ENCODE results near the gene IRX3.
"Not testable (repeated sequence)": the region's sequence is repeated elsewhere in the genome, so short reads cannot be mapped to it uniquely, and the experiment has no call there.

The IRX3 gene

DNA sequence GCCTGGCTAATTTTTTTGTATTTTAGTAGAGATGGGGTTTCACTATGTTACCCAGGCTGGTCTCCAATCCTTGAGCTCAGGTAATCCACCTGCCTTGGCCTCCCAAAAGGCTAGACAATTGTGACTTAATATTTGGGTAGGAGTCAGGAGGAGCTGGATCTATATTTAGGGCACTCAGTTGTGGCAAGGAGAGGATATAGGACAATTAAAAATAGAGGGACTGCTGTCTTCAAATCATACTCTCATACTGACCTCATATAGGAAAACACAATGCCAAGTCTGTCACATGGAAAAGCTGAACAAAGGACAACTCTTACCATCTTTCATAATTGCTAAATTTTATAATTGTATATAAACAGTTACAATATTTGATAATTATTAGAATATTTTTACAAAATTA lies 17.1 kb downstream of the IRX3 start:
- H3K4me3 ChIP-seq (ENCODE audit: low read length) = no peak overlapping the region
- H3K27me3 ChIP-seq (ENCODE audit: insufficient read depth, low read length) = no peaks in the 10 kb centered on the region
- no peaks in the 10 kb centered on the region for H3K36me3 ChIP-seq (ENCODE audit: insufficient read depth, low read length)
- no peak overlapping the region for H3K9ac ChIP-seq (ENCODE audit: low read depth, low read length)
- no peak overlapping the region for H3K27ac ChIP-seq (ENCODE audit: low read depth, low read length)
- no peaks in the 10 kb centered on the region for H3K4me1 ChIP-seq (ENCODE audit: insufficient read depth, low read length)
- H3K9me3 ChIP-seq (ENCODE audit: insufficient read depth, low read depth, low read length) = no peaks in the 10 kb centered on the region

GRCh38 chr16:54268766-54269165 lies 17.8 kb downstream of the IRX3 start:
- Histone ChIP-seq H3K9ac (ENCODE audit: low read depth, low read length) (no peak overlapping the region), H3K27ac (ENCODE audit: low read depth, low read length) (no peak overlapping the region), H3K4me3 (ENCODE audit: low read length) (no peak overlapping the region), H3K9me3 (ENCODE audit: insufficient read depth, low read depth, low read length) (no peaks in the 10 kb centered on the region), H3K36me3 (ENCODE audit: insufficient read depth, low read length) (no peaks in the 10 kb centered on the region), H3K27me3 (ENCODE audit: insufficient read depth, low read length) (no peaks in the 10 kb centered on the region), H3K4me1 (ENCODE audit: insufficient read depth, low read length) (no peaks in the 10 kb centered on the region)
- WGBS = 88% methylated on average over 4 of the region's 4 CpGs

- H3K36me3 ChIP-seq (ENCODE audit: insufficient read depth, low read length) = no peaks in the 10 kb centered on the region
- no peak overlapping the region for H3K9ac ChIP-seq (ENCODE audit: low read depth, low read length)
- 94% methylated on average over 7 of the region's 7 CpGs for whole genome bisulfite sequencing
- H3K27me3 ChIP-seq (ENCODE audit: insufficient read depth, low read length) = no peaks in the 10 kb centered on the region
- no peaks in the 10 kb centered on the region for H3K9me3 ChIP-seq (ENCODE audit: insufficient read depth, low read depth, low read length)
- no peak overlapping the region for H3K4me3 ChIP-seq (ENCODE audit: low read length)
- H3K27ac ChIP-seq (ENCODE audit: low read depth, low read length) = no peak overlapping the region
- no peaks in the 10 kb centered on the region for H3K4me1 ChIP-seq (ENCODE audit: insufficient read depth, low read length)
Measured at GRCh38 chr16:54268340-54268739, 18.2 kb downstream of the IRX3 start.

DNA sequence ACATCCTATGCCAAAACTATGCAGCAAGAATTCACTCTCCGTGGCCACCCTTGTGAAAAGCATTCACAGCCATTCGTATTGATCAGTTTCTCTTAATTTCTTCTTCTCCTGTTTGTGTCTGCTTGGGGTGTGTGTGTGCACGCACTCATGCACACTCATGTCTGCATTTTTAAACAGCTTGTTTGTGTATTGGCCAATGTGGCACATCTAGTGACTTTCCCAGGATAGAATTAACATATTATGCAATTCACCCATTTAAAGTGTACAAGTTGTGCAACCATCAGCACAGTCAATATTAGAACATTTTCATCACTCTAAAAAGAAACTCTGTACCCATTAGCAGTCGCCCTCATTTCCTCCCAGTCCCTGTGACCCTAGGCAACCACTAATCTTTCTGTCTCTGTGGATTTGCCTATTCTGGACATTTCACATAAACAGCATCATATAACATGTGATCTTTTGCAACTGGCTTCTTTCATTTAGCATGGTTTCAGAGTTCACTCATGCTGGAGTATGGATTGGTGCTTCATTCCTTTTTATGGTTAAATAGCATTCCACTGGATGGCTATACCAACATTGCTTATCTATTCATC lies 20.1 kb downstream of the IRX3 start:
- Histone ChIP-seq H3K4me3 (ENCODE audit: low read length) (no peak overlapping the region), H3K9me3 (ENCODE audit: insufficient read depth, low read depth, low read length) (no peaks in the 10 kb centered on the region), H3K36me3 (ENCODE audit: insufficient read depth, low read length) (no peaks in the 10 kb centered on the region), H3K27ac (ENCODE audit: low read depth, low read length) (no peak overlapping the region), H3K27me3 (ENCODE audit: insufficient read depth, low read length) (no peaks in the 10 kb centered on the region), H3K4me1 (ENCODE audit: insufficient read depth, low read length) (no peaks in the 10 kb centered on the region), H3K9ac (ENCODE audit: low read depth, low read length) (no peak overlapping the region)
- 97% methylated on average over 4 of the region's 4 CpGs for WGBS

- Histone ChIP-seq H3K9ac (ENCODE audit: low read depth, low read length) (no peak overlapping the region), H3K36me3 (ENCODE audit: insufficient read depth, low read length) (no peaks in the 10 kb centered on the region), H3K27ac (ENCODE audit: low read depth, low read length) (no peak overlapping the region), H3K4me1 (ENCODE audit: insufficient read depth, low read length) (no peaks in the 10 kb centered on the region), H3K9me3 (ENCODE audit: insufficient read depth, low read depth, low read length) (no peaks in the 10 kb centered on the region), H3K27me3 (ENCODE audit: insufficient read depth, low read length) (no peaks in the 10 kb centered on the region), H3K4me3 (ENCODE audit: low read length) (no peak overlapping the region)
- WGBS = 95% methylated on average over 7 of the region's 7 CpGs
Measured at GRCh38 chr16:54265575-54266107, 20.9 kb downstream of the IRX3 start.

GRCh38 chr16:54253118-54253517 lies 33.5 kb downstream of the IRX3 start:
- no peaks in the 10 kb centered on the region for H3K9me3 ChIP-seq (ENCODE audit: insufficient read depth, low read depth, low read length)
- 90% methylated on average over 7 of the region's 7 CpGs for WGBS
- no peak overlapping the region for H3K27ac ChIP-seq (ENCODE audit: low read depth, low read length)
- no peak overlapping the region for H3K9ac ChIP-seq (ENCODE audit: low read depth, low read length)
- no peaks in the 10 kb centered on the region for H3K27me3 ChIP-seq (ENCODE audit: insufficient read depth, low read length)
- no peaks in the 10 kb centered on the region for H3K36me3 ChIP-seq (ENCODE audit: insufficient read depth, low read length)
- no peak overlapping the region for H3K4me3 ChIP-seq (ENCODE audit: low read length)
- no peaks in the 10 kb centered on the region for H3K4me1 ChIP-seq (ENCODE audit: insufficient read depth, low read length)

DNA sequence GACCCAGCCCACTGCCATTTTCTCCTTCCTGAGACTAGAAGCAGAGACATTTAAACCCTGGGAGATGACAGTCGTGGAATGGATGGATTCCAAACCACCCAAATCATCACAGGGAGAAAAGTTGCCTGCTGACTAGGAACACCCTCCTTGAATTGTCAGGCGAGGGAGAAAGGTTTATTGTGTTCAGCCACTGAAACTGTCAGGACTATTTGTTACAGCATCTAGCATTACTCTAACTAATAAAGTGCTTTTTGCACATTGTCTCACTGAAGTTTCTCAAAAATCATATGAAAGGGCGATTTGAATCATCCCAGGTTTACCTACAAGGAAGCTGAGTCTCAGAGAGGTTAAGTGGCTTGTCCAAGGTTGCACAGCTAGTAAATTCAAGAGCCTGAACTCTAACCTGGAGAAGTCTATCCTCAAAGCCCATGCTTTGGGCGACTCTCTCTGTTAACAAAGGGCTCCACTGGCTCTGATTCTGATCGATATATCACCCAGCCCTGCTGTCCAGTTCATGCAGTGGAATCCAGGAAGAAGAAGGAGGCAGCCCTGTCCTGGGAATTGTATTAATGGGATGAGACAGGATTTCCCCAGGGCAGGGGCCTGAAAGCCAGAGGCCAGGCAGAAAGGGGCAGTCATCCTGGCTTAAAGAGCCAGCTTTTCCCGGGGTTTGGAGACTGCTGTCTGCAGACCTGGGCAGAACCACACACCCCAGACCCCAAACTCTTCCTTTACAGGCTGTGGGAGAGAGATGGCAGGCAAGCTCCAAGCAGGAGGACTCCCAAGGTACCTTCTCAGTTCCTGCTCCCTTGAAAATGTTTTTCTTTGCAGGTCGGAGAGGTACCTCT lies 37.5 kb downstream of the IRX3 start:
- H3K4me1 ChIP-seq (ENCODE audit: insufficient read depth, low read length) = no peaks in the 10 kb centered on the region

DNA sequence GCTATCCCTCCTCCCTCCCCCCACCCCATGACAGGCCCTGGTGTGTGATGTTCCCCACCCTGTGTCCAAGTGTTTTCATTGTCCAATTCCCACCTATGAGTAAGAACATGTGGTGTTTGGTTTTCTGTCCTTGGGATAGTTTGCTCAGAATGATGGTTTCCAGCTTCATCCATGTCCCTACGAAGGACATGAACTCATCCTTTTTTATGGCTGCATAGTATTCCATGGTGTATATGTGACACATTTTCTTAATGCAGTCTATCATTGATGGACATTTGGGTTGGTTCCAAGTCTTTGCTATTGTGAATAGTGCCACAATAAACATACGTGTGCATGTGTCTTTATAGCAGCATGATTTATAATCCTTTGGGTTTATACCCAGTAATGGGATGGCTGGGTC lies 38.9 kb downstream of the IRX3 start:
- not testable (repeated sequence) for H3K4me1 ChIP-seq (ENCODE audit: insufficient read depth, low read length); H3K27ac ChIP-seq (ENCODE audit: low read depth, low read length); H3K27me3 ChIP-seq (ENCODE audit: insufficient read depth, low read length); H3K9me3 ChIP-seq (ENCODE audit: insufficient read depth, low read depth, low read length); H3K36me3 ChIP-seq (ENCODE audit: insufficient read depth, low read length); H3K4me3 ChIP-seq (ENCODE audit: low read length); H3K9ac ChIP-seq (ENCODE audit: low read depth, low read length)
- 92% methylated on average over 1 of the region's 2 CpGs for WGBS

More for the DNA sequence above, 37.5 kb downstream of the IRX3 start:
- WGBS = 89% methylated on average over 7 of the region's 7 CpGs
- H3K9me3 ChIP-seq (ENCODE audit: insufficient read depth, low read depth, low read length) = no peaks in the 10 kb centered on the region
- no peaks in the 10 kb centered on the region for H3K27me3 ChIP-seq (ENCODE audit: insufficient read depth, low read length)
- no peak overlapping the region for H3K27ac ChIP-seq (ENCODE audit: low read depth, low read length)
- H3K36me3 ChIP-seq (ENCODE audit: insufficient read depth, low read length) = no peaks in the 10 kb centered on the region
- H3K9ac ChIP-seq (ENCODE audit: low read depth, low read length) = no peak overlapping the region
- H3K4me3 ChIP-seq (ENCODE audit: low read length) = no peak overlapping the region

- H3K36me3 ChIP-seq (ENCODE audit: insufficient read depth, low read length) = no peaks in the 10 kb centered on the region
- no peak overlapping the region for H3K9ac ChIP-seq (ENCODE audit: low read depth, low read length)
- no peak overlapping the region for H3K4me3 ChIP-seq (ENCODE audit: low read length)
- H3K9me3 ChIP-seq (ENCODE audit: insufficient read depth, low read depth, low read length) = no peaks in the 10 kb centered on the region
- H3K4me1 ChIP-seq (ENCODE audit: insufficient read depth, low read length) = peaks cover 6% of the 10 kb centered on the region; the same call in 1 of the 2 replicates
- no peaks in the 10 kb centered on the region for H3K27me3 ChIP-seq (ENCODE audit: insufficient read depth, low read length)
- no peak overlapping the region for H3K27ac ChIP-seq (ENCODE audit: low read depth, low read length)
- WGBS = 91% methylated on average over 4 of the region's 4 CpGs
Measured at GRCh38 chr16:54246454-54246821, 40.1 kb downstream of the IRX3 start.

DNA sequence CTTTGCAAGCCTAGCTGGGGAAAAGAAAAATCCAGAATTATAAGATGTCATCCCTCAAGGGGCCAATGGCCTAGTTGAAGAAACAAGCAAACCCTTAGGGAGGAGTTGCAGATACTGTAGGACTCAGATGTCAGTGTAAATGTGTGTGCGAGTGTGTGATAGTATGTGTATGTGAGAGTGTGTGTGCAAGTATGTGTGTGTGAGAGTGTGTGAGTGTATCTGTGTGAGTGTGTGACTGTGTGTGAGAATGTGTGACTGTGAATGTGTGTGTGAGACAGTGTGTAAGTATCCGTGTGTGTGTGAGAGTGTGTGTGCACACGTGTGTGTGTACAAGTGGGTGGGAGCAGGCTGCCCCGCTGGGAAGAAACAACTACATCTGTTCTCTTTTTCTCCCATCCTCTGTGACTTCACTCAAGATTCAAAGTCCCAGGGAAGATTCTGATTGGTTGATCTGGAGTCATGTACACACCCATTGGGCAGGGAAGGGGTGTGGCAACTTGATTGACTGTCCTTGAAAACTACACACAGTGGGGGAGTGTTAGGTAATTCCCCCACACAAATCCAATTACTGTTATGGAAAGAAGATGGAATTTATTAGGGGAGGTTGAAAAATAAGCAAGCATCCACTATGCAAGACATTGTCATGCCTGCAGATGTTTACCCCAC lies 40.7 kb downstream of the IRX3 start:
- Histone ChIP-seq H3K27me3 (ENCODE audit: insufficient read depth, low read length) (no peaks in the 10 kb centered on the region), H3K36me3 (ENCODE audit: insufficient read depth, low read length) (no peaks in the 10 kb centered on the region), H3K9ac (ENCODE audit: low read depth, low read length) (no peak overlapping the region), H3K4me3 (ENCODE audit: low read length) (no peak overlapping the region), H3K27ac (ENCODE audit: low read depth, low read length) (no peak overlapping the region), H3K4me1 (ENCODE audit: insufficient read depth, low read length) (peaks cover 6% of the 10 kb centered on the region; the same call in 1 of the 2 replicates), H3K9me3 (ENCODE audit: insufficient read depth, low read depth, low read length) (no peaks in the 10 kb centered on the region)
- WGBS = 85% methylated on average over 2 of the region's 4 CpGs
